ENCODE measurements around the gene LRRC8E.

- TF ChIP-seq POLR2AphosphoS5 (IDR thresholded peaks at IDR 0.05) (no peak), CTCF (IDR thresholded peaks at IDR 0.05) (no peak), POLR2A (IDR thresholded peaks at IDR 0.05) (no peak)
Observed at GRCh38 chr19:7887408-7888144, 734 bp upstream of the LRRC8E start.

Measured in sigmoid colon (tissue), 4 donors.